Kidney epithelial cell (primary cell): ENCODE results near the gene SLC47A2. TPM values are rescaled to one million over a fixed set of nuclear protein-coding genes. Genes with fewer than 3 reads are reported as not detected.
"Not testable (repeated sequence)": the region's sequence is repeated elsewhere in the genome, so short reads cannot be mapped to it uniquely, and the experiment has no call there.

Source experiments
- DNase-seq: peaks from one replicate; pipeline ENCODE4 v3.0.0-alpha.2; 2010; ENCODE audit warnings: low read depth
- H3K27me3 ChIP-seq: 2 replicates; pipeline ENCODE4 v1.6.0; 2011; ENCODE audit warnings: low read length; ENCODE audit not compliant: control insufficient read depth, insufficient read depth
- H3K36me3 ChIP-seq: 2 replicates; pipeline ENCODE4 v1.5.1; 2011; ENCODE audit warnings: low read length; ENCODE audit not compliant: control insufficient read depth, insufficient read depth
- H3K4me3 ChIP-seq: 2 replicates; pipeline ENCODE4 v1.5.1; 2011; ENCODE audit warnings: low read depth, mild to moderate bottlenecking, control low read depth, low read length
- total RNA-seq: library from RNA; depleted of rRNA; stranded (reverse); fragments of >200 nt; gene quantifications from 2 replicates; pipeline ENCODE4 v1.2.3, GENCODE V29; 2015
- TF ChIP-seq, protein P1 (sequence below): IDR thresholded peaks from 2 replicates; pipeline ENCODE4 v1.5.1; 2011; ENCODE audit warnings: mild to moderate bottlenecking, moderate library complexity, low read length, control low read depth, inconsistent platforms; ENCODE audit not compliant: insufficient read depth, poor library complexity, severe bottlenecking

SLC47A2 gene
- total RNA-seq, 1 donor from 2014 or later, result not detected

DNA sequence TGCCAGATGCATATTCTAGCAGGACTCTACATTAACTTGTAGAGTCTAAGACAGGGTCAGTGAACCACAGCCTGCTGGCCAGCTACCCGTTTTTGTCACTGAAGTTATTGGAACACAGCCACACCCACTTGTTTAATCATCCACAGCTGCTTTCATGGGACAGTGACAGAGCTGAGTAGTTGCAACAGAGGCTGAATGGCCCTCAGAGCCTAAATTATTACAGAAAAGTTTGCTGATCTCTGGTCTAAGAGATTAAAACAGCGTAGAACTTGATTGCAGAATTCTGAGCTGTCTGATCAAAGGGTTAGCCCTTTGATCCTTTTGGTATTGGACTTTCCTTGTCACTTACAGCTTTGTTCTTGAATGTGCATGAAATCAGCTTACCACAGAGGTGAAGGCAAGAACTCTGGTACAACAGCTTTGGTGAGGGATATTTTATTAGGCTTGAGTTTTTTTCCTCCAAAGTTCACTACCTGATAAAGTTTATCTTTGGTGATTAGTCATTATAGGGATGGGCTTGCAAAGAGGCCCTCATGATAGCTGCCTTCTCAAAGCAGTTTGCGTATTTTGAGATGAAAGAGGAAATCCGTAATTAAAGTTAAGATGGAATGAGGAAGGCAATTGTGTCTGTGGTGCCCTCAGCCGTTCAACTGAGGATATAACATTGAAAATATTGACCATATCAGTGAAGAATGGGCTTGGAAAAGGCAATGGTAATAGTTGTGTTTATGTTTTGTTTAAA lies 44.2 kb downstream of the SLC47A2 start:
- DNase-seq, result no peak
- no peak overlapping the region for H3K4me3 ChIP-seq
- TF ChIP-seq, protein P1, sequence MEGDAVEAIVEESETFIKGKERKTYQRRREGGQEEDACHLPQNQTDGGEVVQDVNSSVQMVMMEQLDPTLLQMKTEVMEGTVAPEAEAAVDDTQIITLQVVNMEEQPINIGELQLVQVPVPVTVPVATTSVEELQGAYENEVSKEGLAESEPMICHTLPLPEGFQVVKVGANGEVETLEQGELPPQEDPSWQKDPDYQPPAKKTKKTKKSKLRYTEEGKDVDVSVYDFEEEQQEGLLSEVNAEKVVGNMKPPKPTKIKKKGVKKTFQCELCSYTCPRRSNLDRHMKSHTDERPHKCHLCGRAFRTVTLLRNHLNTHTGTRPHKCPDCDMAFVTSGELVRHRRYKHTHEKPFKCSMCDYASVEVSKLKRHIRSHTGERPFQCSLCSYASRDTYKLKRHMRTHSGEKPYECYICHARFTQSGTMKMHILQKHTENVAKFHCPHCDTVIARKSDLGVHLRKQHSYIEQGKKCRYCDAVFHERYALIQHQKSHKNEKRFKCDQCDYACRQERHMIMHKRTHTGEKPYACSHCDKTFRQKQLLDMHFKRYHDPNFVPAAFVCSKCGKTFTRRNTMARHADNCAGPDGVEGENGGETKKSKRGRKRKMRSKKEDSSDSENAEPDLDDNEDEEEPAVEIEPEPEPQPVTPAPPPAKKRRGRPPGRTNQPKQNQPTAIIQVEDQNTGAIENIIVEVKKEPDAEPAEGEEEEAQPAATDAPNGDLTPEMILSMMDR, result peak; percentile 6
- no peaks in the 10 kb centered on the region for H3K27me3 ChIP-seq
- no peaks in the 10 kb centered on the region for H3K36me3 ChIP-seq

DNA sequence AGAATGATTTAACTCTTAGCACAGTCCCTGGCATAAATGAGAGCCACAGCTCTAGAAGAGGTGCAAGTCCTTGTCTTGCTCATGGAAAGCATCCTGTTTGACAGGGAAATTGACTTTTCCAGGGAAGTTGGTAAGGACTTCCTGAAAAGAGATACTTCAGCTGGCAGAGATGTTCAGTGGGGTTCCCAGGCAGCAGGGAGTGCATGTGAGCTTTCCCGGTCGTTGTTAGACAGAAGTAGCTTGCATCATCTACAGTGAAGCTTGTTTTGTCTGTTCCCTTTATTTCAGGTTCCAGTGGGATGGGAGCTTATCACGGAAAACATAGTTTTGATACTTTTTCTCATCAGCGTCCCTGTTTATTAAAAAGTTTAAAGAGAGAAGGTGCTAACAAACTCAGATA lies 45.0 kb downstream of the SLC47A2 start:
- Histone ChIP-seq H3K4me3 (no peak overlapping the region), H3K27me3 (no peaks in the 10 kb centered on the region), H3K36me3 (no peaks in the 10 kb centered on the region)
- TF ChIP-seq, protein P1, result no peak
- no peak for DNase-seq

DNA sequence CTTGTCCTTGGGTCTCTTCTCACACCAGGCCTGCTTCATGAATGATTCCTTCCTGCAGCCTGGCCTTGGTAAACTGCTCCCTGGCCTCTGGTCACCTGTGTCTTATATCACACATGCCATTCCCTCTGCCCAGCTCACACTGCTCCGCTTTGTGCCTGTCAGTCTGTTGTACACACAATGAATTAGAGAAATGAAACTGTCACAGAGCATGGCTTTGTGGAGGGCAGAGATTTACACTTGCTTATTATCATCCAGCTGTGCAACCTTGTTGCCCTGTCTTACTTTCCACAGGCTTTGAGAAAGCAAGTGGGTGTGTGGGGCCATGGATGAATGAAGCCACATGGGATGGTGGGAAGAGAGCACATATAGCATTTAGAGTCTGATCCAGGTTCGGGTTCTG lies 45.5 kb downstream of the SLC47A2 start:
- TF ChIP-seq, protein P1, result no peak
- no peaks in the 10 kb centered on the region for H3K27me3 ChIP-seq
- H3K4me3 ChIP-seq, result no peak overlapping the region
- no peak for DNase-seq
- H3K36me3 ChIP-seq, result no peaks in the 10 kb centered on the region

DNA sequence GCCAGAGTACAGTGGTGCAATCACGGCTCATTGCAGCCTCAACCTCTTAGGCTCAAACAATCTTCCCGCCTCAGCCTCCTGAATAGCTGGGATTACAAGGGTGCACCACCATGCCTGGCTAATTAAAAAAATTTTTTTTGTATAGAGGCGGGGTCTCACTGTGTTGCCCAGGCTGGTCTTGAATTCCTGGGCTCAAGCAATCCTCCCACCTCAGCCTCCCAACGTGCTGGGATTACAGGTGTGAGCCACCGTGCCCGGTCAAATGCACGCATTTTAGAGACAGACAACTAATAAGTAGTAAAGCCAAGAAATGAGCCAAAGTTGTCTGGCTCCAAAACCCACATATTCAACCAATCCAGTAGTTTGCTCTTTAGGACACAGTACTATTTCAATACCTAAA lies 46.7 kb downstream of the SLC47A2 start:
- not testable (repeated sequence) for H3K4me3 ChIP-seq, H3K27me3 ChIP-seq, H3K36me3 ChIP-seq, DNase-seq

DNA sequence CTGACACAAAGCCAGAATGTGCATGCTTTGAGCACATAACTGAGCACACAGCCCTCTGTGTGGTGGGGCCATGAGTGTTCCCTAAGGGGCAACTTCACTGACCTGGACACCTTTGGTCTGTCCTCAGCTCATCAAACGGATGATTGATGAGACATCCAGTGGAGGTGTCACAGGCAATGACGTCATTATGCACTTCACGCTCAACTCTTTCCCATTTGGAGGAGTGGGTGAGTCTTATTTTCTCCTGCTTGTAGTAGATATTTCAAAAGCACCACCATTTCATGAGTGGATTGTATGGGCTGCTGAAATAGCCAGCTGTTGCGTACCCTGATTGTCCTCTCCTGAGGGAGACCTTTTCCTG lies 51.6 kb downstream of the SLC47A2 start:
- Histone ChIP-seq H3K27me3 (no peaks in the 10 kb centered on the region), H3K4me3 (no peak overlapping the region), H3K36me3 (no peaks in the 10 kb centered on the region)
- TF ChIP-seq, protein P1, result no peak
- no peak for DNase-seq

DNA sequence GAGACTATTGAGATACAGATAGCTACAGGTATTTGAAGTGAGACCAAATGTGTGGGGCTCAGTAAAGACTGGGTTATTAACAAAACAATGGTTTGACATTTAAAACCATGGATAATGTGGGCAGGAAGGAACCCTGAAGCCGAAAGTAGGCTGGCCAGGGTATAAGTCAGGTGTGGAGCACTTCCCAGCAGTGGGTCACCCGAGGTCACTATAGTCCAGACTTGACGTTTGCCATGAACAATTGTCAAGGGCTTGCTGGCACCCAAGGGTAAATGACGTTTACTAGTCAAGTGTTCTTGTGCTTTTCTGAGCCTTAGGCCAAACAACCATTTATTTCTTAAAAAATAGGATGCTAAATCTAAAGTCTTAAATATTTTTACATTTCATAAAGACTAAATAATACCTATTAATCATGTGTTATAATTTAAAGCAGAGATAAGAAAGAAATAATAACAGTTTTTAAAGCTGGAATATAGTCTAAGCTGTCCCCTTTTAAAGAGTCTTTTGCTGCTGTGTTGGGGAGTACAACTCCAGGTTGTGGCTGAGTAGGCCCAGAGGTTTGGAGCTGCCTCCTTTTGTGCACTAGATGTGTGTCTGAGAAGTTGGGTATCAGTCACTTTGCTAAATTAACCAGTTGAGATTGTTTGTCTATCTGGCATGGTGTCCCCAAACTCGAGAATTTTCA lies 52.1 kb downstream of the SLC47A2 start:
- no peaks in the 10 kb centered on the region for H3K36me3 ChIP-seq
- H3K27me3 ChIP-seq, result no peaks in the 10 kb centered on the region
- H3K4me3 ChIP-seq, result no peak overlapping the region
- TF ChIP-seq, protein P1, result no peak
- no peak for DNase-seq
